A549 (cell line): Measurements from ENCODE around the gene BCAS3.

ENCODE experiments used
- EP300 ChIP-seq, 2 experiments: fragments of >200 bp; sonication (Bioruptor Twin); formaldehyde crosslinking; IDR thresholded peaks; 2 replicates in 1 of 2; 3 replicates in 1 of 2; pipeline ENCODE4 v1.6.1; 2016 to 2017
- USF2 ChIP-seq: fragments of 450-650 bp; IDR thresholded peaks from 2 replicates; pipeline ENCODE4 v1.6.1; 2014; ENCODE audit warnings: antibody characterized with exemption

GRCh38 chr17:61150686-61151299, 473.1 kb downstream of the BCAS3 start:
- no peak for TF ChIP-seq USF2
- TF ChIP-seq EP300 (IDR thresholded peaks at IDR 0.05), result no peak
